Muscle of leg (tissue), 11 donors: Measurements from ENCODE around the gene DCXR. TPM values are rescaled to one million over a fixed set of nuclear protein-coding genes. Genes with fewer than 3 reads are reported as not detected.
A peak's percentile ranks its signal among the peaks of the same experiment; 100 is the strongest.

Source experiments
- DNase-seq: peaks from one replicate; pipeline ENCODE4 v3.0.0; 2013
- H3K27ac ChIP-seq: one replicate; pipeline ENCODE4 v1.5.1; 2013; ENCODE audit warnings: mild to moderate bottlenecking, low read length, control low read depth
- H3K27me3 ChIP-seq: one replicate; pipeline ENCODE4 v1.6.1; 2013; ENCODE audit warnings: low read length; ENCODE audit not compliant: control insufficient read depth, insufficient read depth
- H3K36me3 ChIP-seq: one replicate; pipeline ENCODE4 v1.6.1; 2013; ENCODE audit warnings: low read length; ENCODE audit not compliant: control insufficient read depth, insufficient read depth
- H3K4me1 ChIP-seq: one replicate; pipeline ENCODE4 v1.6.1; 2013; ENCODE audit warnings: low read length; ENCODE audit not compliant: control insufficient read depth, insufficient read depth
- H3K4me3 ChIP-seq: one replicate; pipeline ENCODE4 v1.5.1; 2013; ENCODE audit warnings: low read length, control low read depth
- H3K9me3 ChIP-seq: replicated peaks from 2 replicates; pipeline ENCODE4 v1.6.1; 2013; ENCODE audit warnings: low read depth, low read length; ENCODE audit not compliant: control insufficient read depth
- WGBS: methylation state at CpG from one replicate; pipeline ENCODE4 v1.1.5; 2013; ENCODE audit warnings: missing lambda C conversion rate; ENCODE audit not compliant: insufficient coverage; 5-methylcytosine and 5-hydroxymethylcytosine counted together
- polyA plus RNA-seq, 8 donors: library from polyadenylated mRNA; unstranded; fragments of 120-200 nt; gene quantifications; one replicate each; pipeline versions ENCODE4 v1.2.1 to v1.2.3, GENCODE V29; 2013; ENCODE audit warnings: inconsistent platforms in 1 of 8, low replicate concordance in 1 of 8; ENCODE audit not compliant: insufficient read length in 8 of 8, insufficient read depth in 1 of 8
- total RNA-seq: library from RNA; stranded (reverse); fragments of 120-200 nt; gene quantifications from one replicate; pipeline ENCODE4 v1.2.4, GENCODE V29; 2013

DCXR gene
- total and polyA plus RNA-seq, 9 donors = 30.0 to 44.6 (median 38.8) TPM

DNA sequence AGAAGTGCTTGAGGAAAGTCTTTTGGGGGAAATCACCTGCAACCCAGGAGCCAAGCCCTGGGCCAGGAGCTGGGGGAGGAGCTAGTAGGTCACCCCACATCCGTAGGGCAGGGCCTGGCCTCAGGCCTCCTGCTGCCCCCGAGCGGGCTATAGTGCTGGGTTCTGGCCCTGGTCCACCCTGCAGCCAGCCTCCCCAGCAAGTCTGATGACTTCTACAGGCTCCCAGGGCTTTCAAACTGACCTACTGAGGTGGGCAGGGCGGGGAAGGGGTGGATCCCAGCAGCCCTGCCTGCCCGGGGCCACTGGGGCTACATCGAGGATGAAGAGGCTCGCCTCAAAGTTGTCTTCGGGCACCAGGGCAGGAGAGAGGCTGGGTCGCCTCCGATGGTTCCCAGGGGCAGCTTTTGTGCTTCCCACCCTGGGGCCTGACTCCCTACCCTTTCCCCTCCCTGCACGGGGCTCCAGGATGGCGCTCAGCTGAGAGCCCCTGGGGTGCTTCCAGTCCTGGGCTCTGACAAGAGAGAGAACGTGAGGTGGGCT, 19.8 kb downstream of the DCXR start:
- peaks cover 30% of the 10 kb centered on the region for H3K4me1 ChIP-seq
- H3K4me3 ChIP-seq = no peak overlapping the region
- no peak overlapping the region for H3K27ac ChIP-seq
- no peaks in the 10 kb centered on the region for H3K9me3 ChIP-seq
- peaks cover 21% of the 10 kb centered on the region for H3K36me3 ChIP-seq
- 63% methylated on average over 7 of the region's 13 CpGs for WGBS
- H3K27me3 ChIP-seq = no peaks in the 10 kb centered on the region
- no peak for DNase-seq

- peaks cover 32% of the 10 kb centered on the region for H3K4me1 ChIP-seq
- WGBS = 83% methylated on average over 21 of the region's 24 CpGs
- no peak overlapping the region for H3K4me3 ChIP-seq
- no peak overlapping the region for H3K27ac ChIP-seq
- no peaks in the 10 kb centered on the region for H3K27me3 ChIP-seq
- no peaks in the 10 kb centered on the region for H3K9me3 ChIP-seq
- DNase-seq = no peak
- H3K36me3 ChIP-seq = peaks cover 21% of the 10 kb centered on the region
These were observed 20.5 kb downstream of the DCXR start for GRCh38 chr17:82016875-82017459.

GRCh38 chr17:82016061-82016874, 21.2 kb downstream of the DCXR start:
- no peaks in the 10 kb centered on the region for H3K9me3 ChIP-seq
- H3K27me3 ChIP-seq = no peaks in the 10 kb centered on the region
- H3K4me3 ChIP-seq = no peak overlapping the region
- no peak for DNase-seq
- peaks cover 25% of the 10 kb centered on the region for H3K4me1 ChIP-seq
- H3K27ac ChIP-seq = no peak overlapping the region
- WGBS = 74% methylated on average over 20 of the region's 28 CpGs
- peaks cover 24% of the 10 kb centered on the region for H3K36me3 ChIP-seq

DNA sequence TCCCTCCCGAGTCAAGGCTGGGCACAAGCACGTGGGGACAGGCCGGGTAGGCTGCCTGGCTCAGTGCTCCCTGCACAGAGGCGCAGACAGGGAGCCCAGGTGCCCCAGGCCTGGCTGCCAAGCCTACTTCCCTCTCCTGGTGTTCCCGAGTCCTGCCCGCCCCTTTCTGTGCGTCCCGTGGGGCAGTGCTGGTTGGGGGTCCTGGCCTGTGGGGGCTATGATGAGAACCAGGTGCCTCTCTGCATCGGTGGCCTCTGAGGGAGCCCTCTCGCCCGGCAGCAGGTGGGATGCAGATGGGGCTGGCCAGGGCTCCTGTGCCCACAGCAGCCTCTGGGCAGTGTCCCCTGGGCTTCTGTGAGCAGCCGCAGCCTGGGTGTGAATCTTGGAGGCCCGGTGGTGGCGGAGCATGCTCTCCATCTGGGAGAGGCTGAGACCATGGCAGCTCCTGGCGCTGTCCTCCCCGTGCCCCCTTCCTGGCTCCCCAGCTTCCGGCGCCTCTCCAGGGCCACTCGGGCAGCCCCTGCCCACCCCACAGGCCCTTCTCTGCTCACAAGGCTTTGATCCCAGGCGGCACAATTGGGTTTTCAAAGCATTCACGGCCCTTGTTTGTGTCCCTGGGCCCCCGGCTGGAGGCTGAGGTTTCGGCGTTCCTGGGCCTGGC, 22.1 kb downstream of the DCXR start:
- Histone ChIP-seq H3K27me3 (no peaks in the 10 kb centered on the region), H3K27ac (no peak overlapping the region), H3K9me3 (no peaks in the 10 kb centered on the region), H3K4me1 (peaks cover 21% of the 10 kb centered on the region), H3K36me3 (peaks cover 24% of the 10 kb centered on the region), H3K4me3 (no peak overlapping the region)
- WGBS = 47% methylated on average over 18 of the region's 24 CpGs
- DNase-seq = no peak

DNA sequence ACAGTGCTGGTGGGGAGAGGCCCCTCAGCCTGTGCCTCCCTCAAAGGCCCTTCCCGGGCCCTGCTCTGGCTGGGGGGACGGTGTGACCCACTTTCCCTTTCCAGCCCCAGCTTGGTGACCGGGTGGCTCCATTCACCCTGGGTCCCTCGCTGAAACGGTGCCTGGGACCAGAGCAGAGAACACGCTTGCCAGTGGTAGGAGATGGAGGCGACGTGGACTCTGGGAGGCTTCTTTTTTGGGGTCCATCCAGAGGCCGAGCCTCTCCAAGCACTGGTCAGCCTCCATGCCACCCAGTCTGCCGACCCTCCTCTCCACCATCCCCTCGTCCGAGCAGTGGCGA, 22.6 kb downstream of the DCXR start:
- H3K36me3 ChIP-seq = peaks cover 24% of the 10 kb centered on the region
- H3K27me3 ChIP-seq = no peaks in the 10 kb centered on the region
- H3K4me1 ChIP-seq = peaks cover 21% of the 10 kb centered on the region
- no peaks in the 10 kb centered on the region for H3K9me3 ChIP-seq
- no peak for DNase-seq
- H3K27ac ChIP-seq = no peak overlapping the region
- 85% methylated on average over 6 of the region's 13 CpGs for WGBS
- H3K4me3 ChIP-seq = no peak overlapping the region

DNA sequence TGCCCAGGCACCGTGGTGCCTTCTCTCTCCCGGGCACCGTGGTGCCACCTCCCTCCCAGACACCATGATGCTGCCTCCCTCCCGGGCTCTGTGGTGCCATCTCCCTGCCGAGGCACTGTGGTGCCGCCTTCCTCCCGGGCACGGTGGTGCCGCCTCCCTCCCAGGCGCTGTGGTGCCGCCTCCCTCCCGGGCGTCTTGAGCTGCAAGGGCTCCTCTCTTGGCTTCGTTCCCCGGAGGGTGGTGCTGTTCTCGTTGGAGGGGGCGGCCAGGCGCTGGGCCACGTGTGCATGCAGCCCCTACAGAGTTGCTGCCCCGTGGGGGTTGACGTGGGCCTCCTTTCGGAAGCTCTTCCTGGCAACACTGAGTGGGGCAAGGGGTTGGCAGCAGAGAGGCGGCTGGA, 23.1 kb downstream of the DCXR start:
- WGBS = 80% methylated on average over 18 of the region's 23 CpGs
- Histone ChIP-seq H3K27me3 (no peaks in the 10 kb centered on the region), H3K4me3 (no peak overlapping the region), H3K27ac (no peak overlapping the region), H3K4me1 (peaks cover 21% of the 10 kb centered on the region), H3K9me3 (no peaks in the 10 kb centered on the region), H3K36me3 (peaks cover 26% of the 10 kb centered on the region)
- DNase-seq = no peak

DNA sequence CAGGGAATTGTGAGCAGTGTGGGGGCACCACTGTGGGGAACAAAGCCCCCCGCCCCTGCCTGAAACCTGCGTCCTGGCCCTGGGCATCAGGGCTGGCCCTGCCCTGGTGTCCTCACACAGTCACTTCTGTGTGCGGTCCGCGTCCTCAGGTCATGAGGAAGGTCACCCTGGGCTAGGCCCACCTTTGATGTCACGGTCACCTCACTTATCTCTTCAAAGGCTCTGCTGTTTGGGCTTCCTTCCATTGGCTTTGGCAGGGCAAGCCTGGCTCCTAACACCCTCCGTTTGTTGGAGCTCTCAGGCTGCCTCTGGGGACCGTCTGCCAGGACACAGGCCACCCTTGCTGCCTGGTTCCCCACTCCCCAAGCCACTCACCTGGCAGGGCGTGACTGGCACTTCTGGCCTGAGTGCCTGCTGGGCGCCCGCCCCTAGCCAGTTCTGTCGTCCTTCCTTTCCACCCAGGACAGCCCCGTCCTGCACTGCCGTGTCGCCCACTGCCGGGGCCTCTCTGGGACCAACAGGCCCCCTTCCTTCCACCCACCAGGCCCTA, 23.6 kb downstream of the DCXR start:
- 89% methylated on average over 16 of the region's 16 CpGs for WGBS
- no peak overlapping the region for H3K27ac ChIP-seq
- H3K36me3 ChIP-seq = peaks cover 29% of the 10 kb centered on the region
- no peak for DNase-seq
- H3K27me3 ChIP-seq = no peaks in the 10 kb centered on the region
- H3K4me1 ChIP-seq = peaks cover 21% of the 10 kb centered on the region
- H3K4me3 ChIP-seq = no peak overlapping the region
- H3K9me3 ChIP-seq = no peaks in the 10 kb centered on the region

- H3K9me3 ChIP-seq = no peaks in the 10 kb centered on the region
- H3K27ac ChIP-seq = peak overlapping the region; percentile 62
- no peak overlapping the region for H3K4me3 ChIP-seq
- peak; percentile 50 for DNase-seq
- 55% methylated on average over 22 of the region's 22 CpGs for WGBS
- H3K4me1 ChIP-seq = peaks cover 17% of the 10 kb centered on the region
- no peaks in the 10 kb centered on the region for H3K27me3 ChIP-seq
- H3K36me3 ChIP-seq = peaks cover 24% of the 10 kb centered on the region
These were observed 24.2 kb downstream of the DCXR start for GRCh38 chr17:82013341-82013740.

GRCh38 chr17:82012640-82013295, 24.7 kb downstream of the DCXR start:
- peaks cover 19% of the 10 kb centered on the region for H3K36me3 ChIP-seq
- peaks cover 13% of the 10 kb centered on the region for H3K4me1 ChIP-seq
- no peak overlapping the region for H3K4me3 ChIP-seq
- WGBS = 69% methylated on average over 7 of the region's 19 CpGs
- no peaks in the 10 kb centered on the region for H3K9me3 ChIP-seq
- H3K27ac ChIP-seq = peak overlapping the region; percentile 62
- H3K27me3 ChIP-seq = no peaks in the 10 kb centered on the region
- DNase-seq = no peak
